ENCODE data around the gene KBTBD13. TPM values are rescaled to one million over a fixed set of nuclear protein-coding genes. Genes with fewer than 3 reads are reported as not detected.

Gene KBTBD13
- total RNA-seq, 3 donors from 2014 or later: 0.09 TPM; not detected in 2

- no peaks in the 10 kb centered on the region for H3K4me1 ChIP-seq (ENCODE audit: low read depth)
- ATAC-seq: peak; percentile 57
Measured at GRCh38 chr15:65067645-65068402, 8.7 kb upstream of the KBTBD13 start, which contains the start of gene RASL12. TSS of gene RASL12 (minus strand) at chr15:65067991. CDS start at chr15:65067835, 156 bp downstream.

GRCh38 chr15:65068403-65068788 is 8.2 kb upstream of the KBTBD13 start:
- Histone ChIP-seq H3K4me1 (ENCODE audit: low read depth) (no peaks in the 10 kb centered on the region), H3K36me3 (ENCODE audit: low read depth) (no peaks in the 10 kb centered on the region), H3K9me3 (no peaks in the 10 kb centered on the region), H3K4me3 (no peak overlapping the region)
- intact Hi-C loops (cut with DNase I, micrococcal nuclease): no loop called here
- ATAC-seq (no peak), DNase-seq (no peak)
- TF ChIP-seq, protein P1, sequence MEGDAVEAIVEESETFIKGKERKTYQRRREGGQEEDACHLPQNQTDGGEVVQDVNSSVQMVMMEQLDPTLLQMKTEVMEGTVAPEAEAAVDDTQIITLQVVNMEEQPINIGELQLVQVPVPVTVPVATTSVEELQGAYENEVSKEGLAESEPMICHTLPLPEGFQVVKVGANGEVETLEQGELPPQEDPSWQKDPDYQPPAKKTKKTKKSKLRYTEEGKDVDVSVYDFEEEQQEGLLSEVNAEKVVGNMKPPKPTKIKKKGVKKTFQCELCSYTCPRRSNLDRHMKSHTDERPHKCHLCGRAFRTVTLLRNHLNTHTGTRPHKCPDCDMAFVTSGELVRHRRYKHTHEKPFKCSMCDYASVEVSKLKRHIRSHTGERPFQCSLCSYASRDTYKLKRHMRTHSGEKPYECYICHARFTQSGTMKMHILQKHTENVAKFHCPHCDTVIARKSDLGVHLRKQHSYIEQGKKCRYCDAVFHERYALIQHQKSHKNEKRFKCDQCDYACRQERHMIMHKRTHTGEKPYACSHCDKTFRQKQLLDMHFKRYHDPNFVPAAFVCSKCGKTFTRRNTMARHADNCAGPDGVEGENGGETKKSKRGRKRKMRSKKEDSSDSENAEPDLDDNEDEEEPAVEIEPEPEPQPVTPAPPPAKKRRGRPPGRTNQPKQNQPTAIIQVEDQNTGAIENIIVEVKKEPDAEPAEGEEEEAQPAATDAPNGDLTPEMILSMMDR (IDR thresholded peaks at IDR 0.05): no peak

More at GRCh38 chr15:65067645-65068402, 8.7 kb upstream of the KBTBD13 start, which contains the start of gene RASL12:
- DNase-seq: peak in 1 of 3 donors; percentile 62
- no peaks in the 10 kb centered on the region for H3K36me3 ChIP-seq (ENCODE audit: low read depth)
- TF ChIP-seq, protein P1 (IDR thresholded peaks at IDR 0.05): no peak
- H3K4me3 ChIP-seq: peak within 1 kb of the TSS; percentile 6
- H3K9me3 ChIP-seq: no peaks in the 10 kb centered on the region
- intact Hi-C loops (cut with DNase I, micrococcal nuclease): no loop called here

DNA sequence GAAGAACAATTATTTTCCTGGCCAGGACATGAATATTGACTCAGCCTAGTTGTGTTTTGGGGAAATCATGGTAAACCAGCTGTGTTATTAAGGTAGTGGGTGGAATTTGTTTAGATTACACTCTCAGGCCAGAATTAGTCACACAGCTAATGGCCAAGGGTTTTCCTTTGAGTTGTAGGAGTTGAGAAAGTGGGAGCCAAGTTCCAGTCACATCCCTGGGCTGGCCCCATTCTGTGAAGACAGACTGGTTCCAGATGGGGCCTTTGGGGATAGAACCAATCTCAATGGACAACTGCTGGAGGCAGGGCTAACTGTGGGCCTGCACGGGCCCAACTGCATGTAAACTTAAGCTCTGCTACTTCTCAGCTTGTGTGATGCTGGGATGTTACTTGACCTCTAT is 7.4 kb upstream of the KBTBD13 start:
- TF ChIP-seq, protein P1 (IDR thresholded peaks at IDR 0.05): no peak
- Histone ChIP-seq H3K4me3 (no peak overlapping the region), H3K4me1 (ENCODE audit: low read depth) (no peaks in the 10 kb centered on the region), H3K9me3 (no peaks in the 10 kb centered on the region), H3K36me3 (ENCODE audit: low read depth) (no peaks in the 10 kb centered on the region)
- intact Hi-C loops (cut with DNase I, micrococcal nuclease): no loop called here
- DNase-seq (peak in 1 of 3 donors; percentile 59), ATAC-seq (peak; percentile 63)

- Histone ChIP-seq H3K9me3 (no peaks in the 10 kb centered on the region), H3K4me1 (ENCODE audit: low read depth) (no peaks in the 10 kb centered on the region), H3K4me3 (no peak overlapping the region), H3K36me3 (ENCODE audit: low read depth) (no peaks in the 10 kb centered on the region)
- TF ChIP-seq, protein P1 (IDR thresholded peaks at IDR 0.05): no peak
- DNase-seq: no peak
- intact Hi-C loops (cut with DNase I, micrococcal nuclease): no loop called here
- ATAC-seq: no peak
Measured at GRCh38 chr15:65069779-65070546, 6.6 kb upstream of the KBTBD13 start.

- H3K4me1 ChIP-seq (ENCODE audit: low read depth): no peaks in the 10 kb centered on the region
- H3K4me3 ChIP-seq: no peak overlapping the region
- no peaks in the 10 kb centered on the region for H3K36me3 ChIP-seq (ENCODE audit: low read depth)
- H3K9me3 ChIP-seq: no peaks in the 10 kb centered on the region
- TF ChIP-seq, protein P1 (IDR thresholded peaks at IDR 0.05): no peak
- intact Hi-C loops (cut with DNase I, micrococcal nuclease): no loop called here
- ATAC-seq (peak; percentile 5), DNase-seq (no peak)
Measured at GRCh38 chr15:65071381-65071811, 5.2 kb upstream of the KBTBD13 start.
